DOHH2 (cell line): ENCODE measurements around the gene CHSY1.

Experiments
- H3F3A ChIP-seq: fragments of 200-600 bp; sonication (generic), shearing (Covaris generic); 2 replicates; pipeline ENCODE4 v1.6.0; 2016; ENCODE audit warnings: antibody characterized with exemption, mild to moderate bottlenecking; ENCODE audit not compliant: control insufficient read depth, insufficient read depth
- H3K27ac ChIP-seq: fragments of 200-600 bp; sonication (generic); 2 replicates; pipeline ENCODE4 v1.5.1; 2014; ENCODE audit warnings: low read depth, mild to moderate bottlenecking, low read length, moderate library complexity
- H3K27me3 ChIP-seq: fragments of 200-600 bp; sonication (generic); 2 replicates; pipeline ENCODE4 v1.6.1; 2014; ENCODE audit warnings: mild to moderate bottlenecking, low read length, mixed read lengths; ENCODE audit not compliant: control insufficient read depth
- H3K36me3 ChIP-seq: fragments of 200-600 bp; sonication (generic); 2 replicates; pipeline ENCODE4 v1.6.1; 2014; ENCODE audit warnings: mild to moderate bottlenecking, low read length, moderate library complexity, mixed read lengths; ENCODE audit not compliant: control insufficient read depth
- H3K4me1 ChIP-seq: fragments of 200-600 bp; sonication (generic); 2 replicates; pipeline ENCODE4 v1.6.1; 2014; ENCODE audit warnings: mild to moderate bottlenecking, low read length, mixed read lengths; ENCODE audit not compliant: control insufficient read depth
- H3K4me2 ChIP-seq: fragments of 200-600 bp; sonication (generic); 2 replicates; pipeline ENCODE4 v1.6.0; 2014; ENCODE audit warnings: mild to moderate bottlenecking, low read length, moderate library complexity
- H3K4me3 ChIP-seq: fragments of 200-600 bp; sonication (generic); 2 replicates; pipeline ENCODE4 v1.5.1; 2014; ENCODE audit warnings: mild to moderate bottlenecking, low read length, mixed read lengths
- H3K79me2 ChIP-seq: fragments of 200-600 bp; sonication (generic); 2 replicates; pipeline ENCODE4 v1.6.1; 2014; ENCODE audit warnings: mild to moderate bottlenecking, low read length, mixed read lengths; ENCODE audit not compliant: control insufficient read depth
- H3K9me2 ChIP-seq: fragments of 200-600 bp; sonication (generic); replicated peaks from 2 replicates; pipeline ENCODE4 v1.6.1; 2014; ENCODE audit warnings: mild to moderate bottlenecking, low read length, mixed read lengths; ENCODE audit not compliant: control insufficient read depth
- H3K9me3 ChIP-seq: fragments of 200-600 bp; sonication (generic); 2 replicates; pipeline ENCODE4 v1.6.1; 2014; ENCODE audit warnings: antibody characterized with exemption, low read length, mixed read lengths; ENCODE audit not compliant: control insufficient read depth, insufficient read depth
- H4K20me1 ChIP-seq: fragments of 200-600 bp; sonication (generic); 2 replicates; pipeline ENCODE4 v1.6.0; 2014; ENCODE audit warnings: low read depth, mild to moderate bottlenecking, antibody characterized with exemption, low read length, moderate library complexity; ENCODE audit not compliant: control insufficient read depth, insufficient read depth
- EZH2phosphoT487 ChIP-seq: fragments of 200-600 bp; sonication (generic); IDR thresholded peaks from 2 replicates; pipeline ENCODE4 v1.6.1; 2017; ENCODE audit warnings: borderline replicate concordance, mild to moderate bottlenecking, antibody characterized with exemption, low read length, moderate library complexity, mixed read lengths
- TF ChIP-seq, protein P1 (sequence below): fragments of 200-600 bp; sonication (generic); IDR thresholded peaks from one replicate; pipeline ENCODE4 v1.5.1; 2014; ENCODE audit warnings: antibody characterized with exemption, mild to moderate bottlenecking, low read depth, low read length; ENCODE audit not compliant: poor library complexity, severe bottlenecking

CHSY1 gene

DNA sequence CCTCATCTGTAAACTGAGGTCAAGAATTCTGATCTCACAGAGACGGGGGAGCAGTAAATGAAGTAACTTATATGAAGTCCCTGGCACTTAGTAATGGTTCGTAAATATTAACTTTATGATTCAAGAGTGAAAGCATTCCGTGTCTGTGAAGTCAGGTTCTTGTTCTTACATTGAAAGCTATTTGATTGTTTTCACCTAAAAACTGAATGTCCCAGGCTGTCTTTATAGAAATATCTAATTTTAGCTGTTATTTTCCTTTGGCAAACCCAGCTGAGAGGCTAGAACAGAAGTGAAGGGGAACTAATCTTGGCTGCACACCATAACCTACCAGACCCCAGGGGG, 84.5 kb downstream of the CHSY1 start:
- Histone ChIP-seq H3K9me2 (no peaks in the 10 kb centered on the region), H3F3A (no peaks in the 10 kb centered on the region), H3K4me1 (peaks cover 8% of the 10 kb centered on the region), H3K36me3 (no peaks in the 10 kb centered on the region), H3K79me2 (no peaks in the 10 kb centered on the region), H3K4me2 (no peak overlapping the region), H3K27me3 (peaks cover under 1% of the 10 kb centered on the region; the same call in 1 of the 2 replicates), H3K27ac (no peak overlapping the region), H3K4me3 (no peak overlapping the region), H3K9me3 (peaks cover 11% of the 10 kb centered on the region), H4K20me1 (no peaks in the 10 kb centered on the region)
- TF ChIP-seq, protein P1, sequence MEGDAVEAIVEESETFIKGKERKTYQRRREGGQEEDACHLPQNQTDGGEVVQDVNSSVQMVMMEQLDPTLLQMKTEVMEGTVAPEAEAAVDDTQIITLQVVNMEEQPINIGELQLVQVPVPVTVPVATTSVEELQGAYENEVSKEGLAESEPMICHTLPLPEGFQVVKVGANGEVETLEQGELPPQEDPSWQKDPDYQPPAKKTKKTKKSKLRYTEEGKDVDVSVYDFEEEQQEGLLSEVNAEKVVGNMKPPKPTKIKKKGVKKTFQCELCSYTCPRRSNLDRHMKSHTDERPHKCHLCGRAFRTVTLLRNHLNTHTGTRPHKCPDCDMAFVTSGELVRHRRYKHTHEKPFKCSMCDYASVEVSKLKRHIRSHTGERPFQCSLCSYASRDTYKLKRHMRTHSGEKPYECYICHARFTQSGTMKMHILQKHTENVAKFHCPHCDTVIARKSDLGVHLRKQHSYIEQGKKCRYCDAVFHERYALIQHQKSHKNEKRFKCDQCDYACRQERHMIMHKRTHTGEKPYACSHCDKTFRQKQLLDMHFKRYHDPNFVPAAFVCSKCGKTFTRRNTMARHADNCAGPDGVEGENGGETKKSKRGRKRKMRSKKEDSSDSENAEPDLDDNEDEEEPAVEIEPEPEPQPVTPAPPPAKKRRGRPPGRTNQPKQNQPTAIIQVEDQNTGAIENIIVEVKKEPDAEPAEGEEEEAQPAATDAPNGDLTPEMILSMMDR, result no peak
- no peak for TF ChIP-seq EZH2phosphoT487

DNA sequence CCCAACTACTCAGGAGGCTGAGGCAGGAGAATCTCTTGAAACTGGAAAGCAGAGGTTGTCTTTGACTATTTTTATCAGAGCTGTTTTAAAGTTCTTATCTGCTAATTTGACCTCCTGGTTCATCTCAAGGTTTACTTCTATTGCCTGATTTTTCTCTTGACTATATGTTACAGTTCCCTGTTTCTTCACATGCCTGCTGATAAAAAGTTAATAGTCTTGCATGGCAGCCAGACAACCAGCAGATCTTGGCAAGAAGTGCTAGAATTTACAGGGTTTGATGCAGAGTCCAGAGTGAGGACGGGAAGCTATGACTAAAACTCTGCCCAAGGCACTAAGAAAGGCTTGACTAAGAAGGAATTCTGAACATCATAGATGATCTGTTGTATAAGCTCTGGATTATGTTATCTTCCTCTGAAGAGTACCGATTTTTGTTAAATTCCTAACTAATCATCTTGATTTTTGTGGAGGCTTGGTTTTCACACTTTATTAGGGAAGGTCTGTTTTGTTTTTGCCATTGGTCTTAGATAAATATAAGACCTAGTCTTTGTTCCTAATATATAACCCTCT, 85.9 kb downstream of the CHSY1 start:
- H3K27ac ChIP-seq, result no peak overlapping the region
- H3K27me3 ChIP-seq, result peaks cover 8% of the 10 kb centered on the region; the same call in 1 of the 2 replicates
- no peaks in the 10 kb centered on the region for H3K36me3 ChIP-seq
- H3K4me3 ChIP-seq, result no peak overlapping the region
- H4K20me1 ChIP-seq, result no peaks in the 10 kb centered on the region
- no peaks in the 10 kb centered on the region for H3K9me2 ChIP-seq
- TF ChIP-seq EZH2phosphoT487, result no peak
- H3K4me2 ChIP-seq, result no peak overlapping the region
- no peaks in the 10 kb centered on the region for H3K79me2 ChIP-seq
- peaks cover 8% of the 10 kb centered on the region for H3K4me1 ChIP-seq
- no peaks in the 10 kb centered on the region for H3F3A ChIP-seq
- peaks cover 11% of the 10 kb centered on the region for H3K9me3 ChIP-seq

DNA sequence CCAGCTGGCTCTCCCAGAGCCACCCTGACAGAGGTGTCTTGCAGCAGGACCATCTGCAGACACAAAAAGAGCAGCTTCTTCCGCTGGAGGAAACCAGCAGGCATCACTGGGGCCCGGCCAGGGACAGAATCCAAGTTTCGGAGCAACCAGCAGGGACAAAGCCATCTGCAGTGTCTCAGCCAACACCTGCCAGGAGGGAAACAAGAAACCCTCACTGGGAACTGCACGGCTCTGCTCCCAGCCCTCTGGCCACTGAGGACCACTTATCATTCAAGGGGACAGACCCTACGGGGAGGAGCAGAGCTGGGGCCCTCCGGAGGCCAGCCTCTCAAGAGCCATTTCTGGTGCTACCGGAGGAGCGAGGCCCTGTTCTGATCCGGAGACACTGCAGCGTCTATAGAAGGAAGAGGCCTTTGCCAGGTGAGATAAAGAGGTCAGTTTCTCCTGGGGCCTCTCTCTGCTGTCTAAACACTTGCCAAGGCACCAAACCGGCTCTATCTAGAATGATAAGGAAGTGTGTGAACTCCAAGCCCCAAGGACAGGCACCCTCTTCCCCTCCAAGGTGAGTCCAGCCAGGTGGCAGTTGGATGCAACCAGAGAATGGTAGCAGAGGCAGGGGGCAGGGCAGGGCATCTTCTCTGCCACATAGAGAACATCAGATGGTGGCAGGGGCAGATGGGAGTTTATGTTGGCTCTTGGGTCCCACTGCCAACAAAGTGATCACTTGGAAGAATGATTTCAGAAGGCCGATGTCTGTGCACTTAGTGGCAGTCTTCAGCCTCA, 89.0 kb downstream of the CHSY1 start:
- peaks cover 31% of the 10 kb centered on the region for H3K27me3 ChIP-seq
- no peaks in the 10 kb centered on the region for H4K20me1 ChIP-seq
- no peaks in the 10 kb centered on the region for H3K36me3 ChIP-seq
- H3K4me2 ChIP-seq, result no peak overlapping the region
- H3K27ac ChIP-seq, result no peak overlapping the region
- no peaks in the 10 kb centered on the region for H3K9me2 ChIP-seq
- H3K9me3 ChIP-seq, result peaks cover 11% of the 10 kb centered on the region
- no peak overlapping the region for H3K4me3 ChIP-seq
- no peak for TF ChIP-seq EZH2phosphoT487
- TF ChIP-seq, protein P1, result no peak
- no peaks in the 10 kb centered on the region for H3F3A ChIP-seq
- peaks cover 7% of the 10 kb centered on the region for H3K4me1 ChIP-seq
- H3K79me2 ChIP-seq, result no peaks in the 10 kb centered on the region

DNA sequence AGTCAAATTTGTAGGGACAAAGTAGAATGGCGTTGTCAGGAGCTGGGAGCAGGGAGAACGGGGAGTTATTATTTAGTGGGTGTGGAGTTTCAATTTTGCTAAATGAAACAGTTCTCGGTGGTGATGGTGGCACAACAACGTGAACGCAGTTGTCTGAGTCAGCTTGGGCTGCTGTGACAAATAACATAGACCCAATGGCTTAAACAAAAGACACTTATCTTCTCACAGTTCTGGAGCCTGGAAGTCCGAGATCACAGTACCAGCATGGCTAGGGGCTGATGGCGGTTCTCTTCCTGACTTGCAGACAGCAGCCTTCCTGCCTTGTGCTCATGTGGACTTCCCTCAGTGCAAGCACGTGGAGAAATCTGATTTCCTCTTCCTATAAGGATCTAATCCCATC, 90.2 kb downstream of the CHSY1 start:
- Histone ChIP-seq H3K36me3 (no peaks in the 10 kb centered on the region), H3K27ac (no peak overlapping the region), H3K79me2 (no peaks in the 10 kb centered on the region), H3K9me3 (peaks cover 8% of the 10 kb centered on the region), H3K9me2 (no peaks in the 10 kb centered on the region), H3K4me1 (peaks cover 12% of the 10 kb centered on the region), H3K4me3 (no peak overlapping the region), H3K4me2 (no peak overlapping the region), H3K27me3 (peaks cover 40% of the 10 kb centered on the region), H4K20me1 (peaks cover 3% of the 10 kb centered on the region; the same call in 1 of the 2 replicates), H3F3A (no peaks in the 10 kb centered on the region)
- TF ChIP-seq EZH2phosphoT487, result no peak
